WTC11 (cell line): ENCODE measurements around the gene COX6B1. TPM values are rescaled to one million over a fixed set of nuclear protein-coding genes. Genes with fewer than 3 reads are reported as not detected.
A peak's percentile ranks its signal among the peaks of the same experiment; 100 is the strongest.

Source experiments
- ATAC-seq: fragments of 200-7000 bp; cut with Tn5 transposase; 2 replicates; pipeline ENCODE4 v1.10.0; 2021; ENCODE audit warnings: mild to moderate bottlenecking, moderate library complexity
- CTCF ChIA-PET: fragments of 300-600 bp; sonication (Branson Sonifier 250); formaldehyde crosslinking; loops from one replicate; lab custom pipeline; 2021; ENCODE audit warnings: antibody characterized with exemption; lab: Charles Lee
- POLR2A ChIA-PET: fragments of 350-600 bp; sonication (Branson Sonifier 250); formaldehyde crosslinking; loops from one replicate; lab custom pipeline; 2021; ENCODE audit warnings: antibody characterized with exemption; lab: Charles Lee
- DNase-seq: peaks from one replicate; pipeline ENCODE4 v3.0.0; 2021; ENCODE audit warnings: low spot score
- H3K27ac Mint-ChIP-seq: 2 replicates; pipeline ENCODE4 v1.8.0; 2021; ENCODE audit warnings: mixed read lengths
- H3K27me3 Mint-ChIP-seq: 2 replicates; pipeline ENCODE4 v1.8.0; 2021; ENCODE audit warnings: low read depth, mild to moderate bottlenecking, moderate library complexity, mixed read lengths
- H3K36me3 Mint-ChIP-seq: 2 replicates; pipeline ENCODE4 v1.8.0; 2021; ENCODE audit warnings: mixed read lengths
- H3K4me1 Mint-ChIP-seq: 2 replicates; pipeline ENCODE4 v1.8.0; 2022; ENCODE audit warnings: mixed read lengths
- H3K4me3 Mint-ChIP-seq: 2 replicates; pipeline ENCODE4 v1.8.0; 2021; ENCODE audit warnings: mild to moderate bottlenecking, moderate library complexity, mixed read lengths
- H3K9me3 Mint-ChIP-seq: 2 replicates; pipeline ENCODE4 v1.8.0; 2021; ENCODE audit warnings: mixed read lengths
- ATF1 ChIP-seq: sonication (generic); formaldehyde crosslinking; IDR thresholded peaks from 2 replicates; pipeline ENCODE4 v1.8.1; 2023; ENCODE audit warnings: mild to moderate bottlenecking, moderate library complexity, missing genetic modification reagents
- ATF6 ChIP-seq: sonication (generic); formaldehyde crosslinking; IDR thresholded peaks from 2 replicates; pipeline ENCODE4 v1.8.1; 2023; ENCODE audit warnings: mild to moderate bottlenecking, missing genetic modification reagents
- CBFB ChIP-seq: sonication (generic); formaldehyde crosslinking; IDR thresholded peaks from 2 replicates; pipeline ENCODE4 v1.8.1; 2022; ENCODE audit warnings: mild to moderate bottlenecking, low read depth, missing genetic modification reagents
- CTCF ChIP-seq: fragments of 200-600 bp; IDR thresholded peaks from 2 replicates; pipeline ENCODE4 v1.8.0; 2022; ENCODE audit warnings: antibody characterized with exemption
- E2F4 ChIP-seq: sonication (generic); formaldehyde crosslinking; IDR thresholded peaks from 2 replicates; pipeline ENCODE4 v1.8.1; 2022; ENCODE audit warnings: low read depth, mild to moderate bottlenecking, moderate library complexity, missing genetic modification reagents, borderline replicate concordance
- ETV6 ChIP-seq: sonication (generic); formaldehyde crosslinking; IDR thresholded peaks from 2 replicates; pipeline ENCODE4 v1.8.1; 2022; ENCODE audit warnings: mild to moderate bottlenecking, missing genetic modification reagents
- MYBL2 ChIP-seq: sonication (generic); formaldehyde crosslinking; IDR thresholded peaks from 2 replicates; pipeline ENCODE4 v1.8.1; 2023; ENCODE audit warnings: mild to moderate bottlenecking, moderate library complexity, missing genetic modification reagents
- NFYB ChIP-seq: sonication (generic); formaldehyde crosslinking; conservative IDR thresholded peaks from 2 replicates; pipeline ENCODE4 v1.8.0; 2022; ENCODE audit warnings: low read depth, missing genetic modification reagents
- SP1 ChIP-seq: sonication (generic); formaldehyde crosslinking; conservative IDR thresholded peaks from 2 replicates; pipeline ENCODE4 v1.8.1; 2022; ENCODE audit warnings: missing genetic modification reagents
- TP53 ChIP-seq: sonication (generic); formaldehyde crosslinking; IDR thresholded peaks from 2 replicates; pipeline ENCODE4 v1.8.1; 2023; ENCODE audit warnings: mild to moderate bottlenecking, missing genetic modification reagents
- ZNF263 ChIP-seq: sonication (generic); formaldehyde crosslinking; IDR thresholded peaks from 2 replicates; pipeline ENCODE4 v1.8.1; 2022; ENCODE audit warnings: low read depth, mild to moderate bottlenecking, moderate library complexity, missing genetic modification reagents
- ZNF423 ChIP-seq: fragments of 250-450 bp; sonication (Bioruptor Pico); IDR thresholded peaks from 2 replicates; pipeline ENCODE4 v2.1.2; 2022; ENCODE audit warnings: mild to moderate bottlenecking, moderate library complexity
- ZNF671 ChIP-seq: fragments of 250-450 bp; sonication (Bioruptor Pico); IDR thresholded peaks from 2 replicates; pipeline ENCODE4 v1.8.0; 2021; ENCODE audit warnings: mild to moderate bottlenecking
- total RNA-seq: library from RNA; stranded (reverse); gene quantifications from 3 replicates; pipeline ENCODE4 v1.2.3, GENCODE V29; 2021
- TF ChIP-seq, protein P1 (sequence below): fragments of 250-450 bp; sonication (Bioruptor Pico); IDR thresholded peaks from 2 replicates; pipeline ENCODE4 v2.1.2; 2022; ENCODE audit warnings: mild to moderate bottlenecking, moderate library complexity
- TF ChIP-seq, protein P2 (sequence below): fragments of 250-450 bp; sonication (Bioruptor Pico); IDR thresholded peaks from 2 replicates; pipeline ENCODE4 v1.9.0; 2021; ENCODE audit warnings: mild to moderate bottlenecking, borderline replicate concordance
- TF ChIP-seq, protein P3 (sequence below): fragments of 250-450 bp; sonication (Bioruptor Pico); IDR thresholded peaks from 2 replicates; pipeline ENCODE4 v1.9.0; 2021; ENCODE audit warnings: moderate library complexity, mild to moderate bottlenecking, inconsistent platforms, borderline replicate concordance
- TF ChIP-seq, protein P4 (sequence below): sonication (generic); formaldehyde crosslinking; IDR thresholded peaks from 2 replicates; pipeline ENCODE4 v1.8.0; 2022; ENCODE audit warnings: mild to moderate bottlenecking, missing genetic modification reagents
- TF ChIP-seq, protein P5 (sequence below): sonication (generic); formaldehyde crosslinking; IDR thresholded peaks from 2 replicates; pipeline ENCODE4 v1.8.1; 2022; ENCODE audit warnings: missing genetic modification reagents, borderline replicate concordance

Gene COX6B1
- total RNA-seq, 1 experiment from 2014 or later: 536 TPM

GRCh38 chr19:35693835-35694599 lies 45.9 kb downstream of the COX6B1 start:
- Mint-ChIP-seq H3K36me3 (no peaks in the 10 kb centered on the region), H3K4me1 (no peaks in the 10 kb centered on the region; the same call in 1 of the 2 replicates), H3K27ac (no peak overlapping the region), H3K9me3 (peaks cover 4% of the 10 kb centered on the region; the same call in 1 of the 2 replicates), H3K27me3 (peaks cover 6% of the 10 kb centered on the region), H3K4me3 (no peak overlapping the region)
- ChIA-PET POLR2A (no interaction called here), CTCF (interaction anchor here (0.5 to 3.5 kb wide), 16 partner anchors 9 to 449 kb away, joined by 3 to 16 read pairs (median 5); partner anchors contain the start of genes COX6B1, LIN37, PSENEN and U2AF1L4)
- ATAC-seq (peak; percentile 96), DNase-seq (peak; percentile 93)
- no peak for TF ChIP-seq NFYB (CRISPR knock-in tag)
- no peak for TF ChIP-seq ATF1
- peak; percentile 99 for TF ChIP-seq ZNF263 (CRISPR knock-in tag)
- TF ChIP-seq, protein P1, sequence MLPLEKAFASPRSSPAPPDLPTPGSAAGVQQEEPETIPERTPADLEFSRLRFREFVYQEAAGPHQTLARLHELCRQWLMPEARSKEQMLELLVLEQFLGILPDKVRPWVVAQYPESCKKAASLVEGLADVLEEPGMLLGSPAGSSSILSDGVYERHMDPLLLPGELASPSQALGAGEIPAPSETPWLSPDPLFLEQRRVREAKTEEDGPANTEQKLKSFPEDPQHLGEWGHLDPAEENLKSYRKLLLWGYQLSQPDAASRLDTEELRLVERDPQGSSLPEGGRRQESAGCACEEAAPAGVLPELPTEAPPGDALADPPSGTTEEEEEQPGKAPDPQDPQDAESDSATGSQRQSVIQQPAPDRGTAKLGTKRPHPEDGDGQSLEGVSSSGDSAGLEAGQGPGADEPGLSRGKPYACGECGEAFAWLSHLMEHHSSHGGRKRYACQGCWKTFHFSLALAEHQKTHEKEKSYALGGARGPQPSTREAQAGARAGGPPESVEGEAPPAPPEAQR: no peak
- TF ChIP-seq, protein P2, sequence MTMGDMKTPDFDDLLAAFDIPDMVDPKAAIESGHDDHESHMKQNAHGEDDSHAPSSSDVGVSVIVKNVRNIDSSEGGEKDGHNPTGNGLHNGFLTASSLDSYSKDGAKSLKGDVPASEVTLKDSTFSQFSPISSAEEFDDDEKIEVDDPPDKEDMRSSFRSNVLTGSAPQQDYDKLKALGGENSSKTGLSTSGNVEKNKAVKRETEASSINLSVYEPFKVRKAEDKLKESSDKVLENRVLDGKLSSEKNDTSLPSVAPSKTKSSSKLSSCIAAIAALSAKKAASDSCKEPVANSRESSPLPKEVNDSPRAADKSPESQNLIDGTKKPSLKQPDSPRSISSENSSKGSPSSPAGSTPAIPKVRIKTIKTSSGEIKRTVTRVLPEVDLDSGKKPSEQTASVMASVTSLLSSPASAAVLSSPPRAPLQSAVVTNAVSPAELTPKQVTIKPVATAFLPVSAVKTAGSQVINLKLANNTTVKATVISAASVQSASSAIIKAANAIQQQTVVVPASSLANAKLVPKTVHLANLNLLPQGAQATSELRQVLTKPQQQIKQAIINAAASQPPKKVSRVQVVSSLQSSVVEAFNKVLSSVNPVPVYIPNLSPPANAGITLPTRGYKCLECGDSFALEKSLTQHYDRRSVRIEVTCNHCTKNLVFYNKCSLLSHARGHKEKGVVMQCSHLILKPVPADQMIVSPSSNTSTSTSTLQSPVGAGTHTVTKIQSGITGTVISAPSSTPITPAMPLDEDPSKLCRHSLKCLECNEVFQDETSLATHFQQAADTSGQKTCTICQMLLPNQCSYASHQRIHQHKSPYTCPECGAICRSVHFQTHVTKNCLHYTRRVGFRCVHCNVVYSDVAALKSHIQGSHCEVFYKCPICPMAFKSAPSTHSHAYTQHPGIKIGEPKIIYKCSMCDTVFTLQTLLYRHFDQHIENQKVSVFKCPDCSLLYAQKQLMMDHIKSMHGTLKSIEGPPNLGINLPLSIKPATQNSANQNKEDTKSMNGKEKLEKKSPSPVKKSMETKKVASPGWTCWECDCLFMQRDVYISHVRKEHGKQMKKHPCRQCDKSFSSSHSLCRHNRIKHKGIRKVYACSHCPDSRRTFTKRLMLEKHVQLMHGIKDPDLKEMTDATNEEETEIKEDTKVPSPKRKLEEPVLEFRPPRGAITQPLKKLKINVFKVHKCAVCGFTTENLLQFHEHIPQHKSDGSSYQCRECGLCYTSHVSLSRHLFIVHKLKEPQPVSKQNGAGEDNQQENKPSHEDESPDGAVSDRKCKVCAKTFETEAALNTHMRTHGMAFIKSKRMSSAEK: no peak
- no peak for TF ChIP-seq ZNF671 (CRISPR knock-in tag)
- TF ChIP-seq SP1 (CRISPR knock-in tag): 0 out of 2 replicates have a peak, but pooled peaks have one; percentile 45
- TF ChIP-seq MYBL2: no peak
- TF ChIP-seq E2F4 (CRISPR knock-in tag): no peak
- TF ChIP-seq ATF6 (CRISPR knock-in tag): no peak
- TF ChIP-seq CTCF: peak; percentile 94
- TF ChIP-seq, protein P3, sequence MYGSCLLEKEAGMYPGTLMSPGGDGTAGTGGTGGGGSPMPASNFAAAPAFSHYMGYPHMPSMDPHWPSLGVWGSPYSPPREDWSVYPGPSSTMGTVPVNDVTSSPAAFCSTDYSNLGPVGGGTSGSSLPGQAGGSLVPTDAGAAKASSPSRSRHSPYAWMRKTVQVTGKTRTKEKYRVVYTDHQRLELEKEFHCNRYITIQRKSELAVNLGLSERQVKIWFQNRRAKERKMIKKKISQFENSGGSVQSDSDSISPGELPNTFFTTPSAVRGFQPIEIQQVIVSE (CRISPR knock-in tag): no peak
- TF ChIP-seq, protein P4, sequence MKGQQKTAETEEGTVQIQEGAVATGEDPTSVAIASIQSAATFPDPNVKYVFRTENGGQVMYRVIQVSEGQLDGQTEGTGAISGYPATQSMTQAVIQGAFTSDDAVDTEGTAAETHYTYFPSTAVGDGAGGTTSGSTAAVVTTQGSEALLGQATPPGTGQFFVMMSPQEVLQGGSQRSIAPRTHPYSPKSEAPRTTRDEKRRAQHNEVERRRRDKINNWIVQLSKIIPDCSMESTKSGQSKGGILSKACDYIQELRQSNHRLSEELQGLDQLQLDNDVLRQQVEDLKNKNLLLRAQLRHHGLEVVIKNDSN (CRISPR knock-in tag): no peak
- TF ChIP-seq, protein P5, sequence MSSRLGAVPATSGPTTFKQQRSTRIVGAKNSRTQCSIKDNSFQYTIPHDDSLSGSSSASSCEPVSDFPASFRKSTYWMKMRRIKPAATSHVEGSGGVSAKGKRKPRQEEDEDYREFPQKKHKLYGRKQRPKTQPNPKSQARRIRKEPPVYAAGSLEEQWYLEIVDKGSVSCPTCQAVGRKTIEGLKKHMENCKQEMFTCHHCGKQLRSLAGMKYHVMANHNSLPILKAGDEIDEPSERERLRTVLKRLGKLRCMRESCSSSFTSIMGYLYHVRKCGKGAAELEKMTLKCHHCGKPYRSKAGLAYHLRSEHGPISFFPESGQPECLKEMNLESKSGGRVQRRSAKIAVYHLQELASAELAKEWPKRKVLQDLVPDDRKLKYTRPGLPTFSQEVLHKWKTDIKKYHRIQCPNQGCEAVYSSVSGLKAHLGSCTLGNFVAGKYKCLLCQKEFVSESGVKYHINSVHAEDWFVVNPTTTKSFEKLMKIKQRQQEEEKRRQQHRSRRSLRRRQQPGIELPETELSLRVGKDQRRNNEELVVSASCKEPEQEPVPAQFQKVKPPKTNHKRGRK (CRISPR knock-in tag): peak; percentile 84; the same call in 1 of the 2 replicates
- peak; percentile 86 for TF ChIP-seq ETV6
- TF ChIP-seq TP53: no peak
- TF ChIP-seq CBFB (CRISPR knock-in tag): no peak
- peak; percentile 45; the same call in 1 of the 2 replicates for TF ChIP-seq ZNF423 (CRISPR knock-in tag)
